GM19328 (cell line): ENCODE data around the gene IRF8.
A peak's percentile ranks its signal among the peaks of the same experiment; 100 is the strongest.
"Not testable (repeated sequence)": the region's sequence is repeated elsewhere in the genome, so short reads cannot be mapped to it uniquely, and the experiment has no call there.

Experiments
- ATAC-seq: cut with Tn5 transposase; IDR thresholded peaks from one replicate; pipeline ENCODE4 v1.9.1; 2021; ENCODE audit warnings: mild to moderate bottlenecking, moderate library complexity; ENCODE audit not compliant: unreplicated experiment

Gene IRF8

DNA sequence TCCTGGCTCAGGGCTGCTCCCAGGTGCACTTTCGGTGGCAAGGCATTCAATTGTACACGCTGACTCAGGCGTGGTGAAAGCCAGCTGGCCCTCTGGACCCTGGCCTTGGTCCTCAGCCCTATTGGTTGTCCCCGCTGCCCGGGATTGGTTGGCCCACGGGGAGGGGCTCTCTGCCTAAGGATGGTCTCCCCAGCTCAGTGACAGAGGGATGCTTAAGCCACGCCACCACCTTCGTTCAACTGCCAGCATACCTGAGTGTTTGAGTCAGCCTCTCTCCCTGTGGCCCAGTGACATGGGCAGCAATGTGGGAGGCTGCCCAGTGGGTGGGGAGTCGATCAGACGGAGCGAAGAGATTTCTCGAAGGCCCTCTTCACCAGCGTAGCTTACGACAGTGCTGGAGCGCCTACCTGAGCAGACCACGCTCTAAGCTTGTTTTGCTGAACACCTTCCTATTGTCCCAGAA is 30.3 kb downstream of the IRF8 start:
- ATAC-seq: no peak

DNA sequence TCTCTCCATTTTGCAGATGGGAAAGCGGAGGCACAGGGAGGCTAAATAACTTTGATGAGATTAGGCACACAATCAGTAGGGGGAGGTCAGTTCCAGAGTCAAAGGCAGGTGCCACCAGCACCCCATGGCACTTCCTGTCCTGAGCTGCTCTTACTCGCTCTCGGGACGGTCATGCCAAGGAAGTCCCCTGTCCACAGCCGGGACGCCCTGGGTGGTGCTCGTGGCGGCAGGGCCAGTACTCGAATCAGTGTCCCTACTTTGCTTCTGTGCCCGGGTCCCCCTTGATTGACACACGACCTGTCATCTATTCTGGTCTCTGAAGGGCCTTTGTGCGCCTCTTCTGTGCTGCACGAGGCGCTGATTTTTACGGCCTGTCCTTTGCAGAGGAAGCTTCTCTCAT is 31.3 kb downstream of the IRF8 start:
- ATAC-seq: no peak

DNA sequence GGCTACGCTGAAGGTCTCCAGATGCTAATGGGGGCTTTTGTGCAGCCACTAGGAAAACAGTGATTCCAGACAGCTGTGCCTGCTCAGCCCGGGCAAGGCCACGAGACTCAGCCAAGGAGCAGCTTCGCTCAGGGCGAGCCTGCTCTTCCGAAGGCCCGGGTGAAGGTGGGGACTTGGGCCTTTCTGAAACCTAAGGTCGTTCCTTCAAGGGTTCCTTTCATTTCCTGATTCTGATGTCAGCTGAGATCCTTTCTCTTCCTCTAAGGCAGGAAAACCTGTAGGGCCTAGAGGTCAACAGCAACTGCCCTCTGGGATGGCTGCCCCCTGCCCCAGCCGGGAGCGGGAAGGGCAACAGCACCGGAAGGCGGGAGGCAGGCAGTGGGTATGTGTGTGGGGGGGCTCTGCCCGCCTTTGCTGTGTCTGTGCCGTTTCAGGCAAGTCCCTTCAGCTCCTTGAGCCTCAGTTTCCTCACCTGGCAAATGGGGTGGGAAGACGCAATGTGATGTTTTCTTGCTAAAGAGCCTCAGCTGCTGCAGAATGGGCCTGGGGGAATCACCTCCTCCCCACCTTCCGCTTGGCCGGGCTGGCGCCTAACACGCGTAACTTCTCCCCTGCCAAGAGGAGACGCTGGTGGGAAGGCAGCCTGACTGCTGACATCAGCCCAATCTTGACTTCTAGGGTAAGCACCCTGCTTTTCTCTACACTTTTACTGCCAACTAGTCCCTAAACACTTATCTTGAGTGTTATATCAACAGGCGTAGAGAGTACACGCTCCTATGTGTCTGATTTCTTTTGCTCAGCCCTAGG is 32.8 kb downstream of the IRF8 start:
- ATAC-seq: no peak

DNA sequence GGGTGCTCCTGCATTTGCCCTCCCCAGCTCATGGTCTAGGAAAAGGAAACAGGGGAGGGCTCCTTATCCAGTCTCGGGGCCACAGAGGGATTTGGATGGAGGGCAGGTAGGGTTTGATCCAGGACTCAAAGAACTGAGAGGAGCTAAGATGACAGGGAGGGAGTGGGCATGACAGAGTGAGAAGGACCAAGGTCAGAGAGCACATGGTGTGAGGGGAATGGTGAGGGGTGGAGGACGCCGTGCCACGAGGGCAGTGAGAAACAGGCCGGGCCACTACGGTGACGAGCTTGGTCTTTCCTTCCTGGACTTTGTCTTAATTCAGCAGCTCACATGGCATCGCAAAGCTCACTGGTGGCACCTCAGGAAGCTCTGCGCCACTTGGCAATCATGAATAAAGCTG is 35.2 kb downstream of the IRF8 start:
- ATAC-seq: no peak

DNA sequence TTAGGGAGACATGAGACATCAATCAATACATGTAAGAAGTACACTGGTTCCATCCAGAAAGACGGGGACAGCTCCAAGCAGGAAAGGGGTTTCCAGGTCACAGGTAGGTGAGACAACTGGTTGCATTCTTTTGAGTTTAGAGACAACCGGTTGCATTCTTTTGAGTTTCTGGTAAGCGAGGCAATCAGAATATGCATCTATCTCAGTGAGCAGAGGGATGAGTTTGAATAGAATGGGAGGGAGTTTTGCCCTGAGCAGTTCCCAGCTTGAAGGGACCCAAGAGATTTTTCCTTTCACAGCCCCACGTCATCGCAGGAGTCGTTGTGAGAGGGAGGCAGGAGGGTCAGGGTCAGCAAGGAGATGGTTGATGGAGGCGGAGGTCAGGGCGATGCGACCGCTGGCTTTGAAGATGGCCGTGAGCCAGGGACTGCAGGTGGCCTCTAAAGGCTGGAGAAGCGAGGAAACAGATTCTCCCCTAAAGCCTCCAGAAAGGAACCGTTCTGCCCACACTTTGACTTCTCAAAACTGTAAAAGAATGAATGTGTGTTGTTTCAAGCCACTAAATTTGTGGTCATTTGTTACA is 36.5 kb downstream of the IRF8 start:
- peak; percentile 38 for ATAC-seq

DNA sequence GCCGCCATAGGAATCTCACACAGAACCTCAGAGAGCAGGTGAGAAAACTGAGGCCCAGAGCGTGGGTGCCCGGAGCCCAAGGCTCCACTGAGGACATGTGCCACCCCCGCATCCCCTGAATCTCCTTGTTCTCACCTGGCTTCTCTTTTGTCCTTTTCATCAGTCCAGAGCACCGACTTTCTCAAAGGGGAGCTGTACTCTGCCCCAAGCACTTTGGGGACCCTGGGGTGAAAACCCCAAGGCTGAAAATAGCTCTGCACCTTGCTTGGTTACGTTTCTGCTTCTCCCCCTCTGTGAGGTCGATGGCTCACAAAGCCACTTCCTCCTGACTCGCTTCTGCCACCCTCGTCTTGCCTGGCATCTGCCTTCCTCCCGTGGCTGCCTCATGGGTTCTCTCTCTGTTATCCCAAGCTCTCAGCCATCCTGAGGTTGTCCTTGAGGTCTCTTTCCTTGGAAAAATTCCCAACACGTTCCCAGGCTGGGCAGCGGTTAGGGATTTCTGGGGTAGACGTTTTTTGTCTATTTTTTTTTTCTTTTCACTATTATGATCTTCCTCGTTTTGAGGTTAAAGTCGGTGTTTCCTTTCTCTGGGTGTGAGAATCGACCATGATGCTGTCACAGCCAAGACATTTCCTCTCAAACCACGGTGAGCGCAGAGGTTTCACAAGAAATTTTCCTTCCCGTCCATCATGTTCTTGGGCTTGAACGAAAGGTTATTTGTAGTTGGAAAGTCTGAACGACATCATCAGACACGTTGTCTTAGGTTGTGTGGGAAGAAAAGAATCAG is 37.2 kb downstream of the IRF8 start:
- peak; percentile 74 for ATAC-seq

DNA sequence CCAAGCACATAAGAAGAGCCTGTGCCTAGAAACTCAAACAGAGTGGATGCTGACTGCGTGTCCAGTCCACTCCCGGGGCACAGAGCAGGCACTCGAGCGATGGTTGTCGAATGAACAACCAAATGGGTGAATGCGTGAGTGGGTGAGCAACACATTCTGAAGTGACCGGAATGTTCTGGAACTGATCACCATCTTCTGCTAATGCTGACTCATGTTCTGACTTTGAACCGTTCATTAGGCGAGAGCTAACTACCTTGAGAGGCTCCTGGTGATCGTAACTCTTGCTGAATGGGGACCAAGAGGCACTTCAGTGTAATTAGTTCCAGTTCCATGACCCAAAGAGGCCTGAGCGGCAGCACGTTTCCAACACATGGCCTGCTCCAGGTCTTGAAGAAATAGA is 37.9 kb downstream of the IRF8 start:
- ATAC-seq: no peak

DNA sequence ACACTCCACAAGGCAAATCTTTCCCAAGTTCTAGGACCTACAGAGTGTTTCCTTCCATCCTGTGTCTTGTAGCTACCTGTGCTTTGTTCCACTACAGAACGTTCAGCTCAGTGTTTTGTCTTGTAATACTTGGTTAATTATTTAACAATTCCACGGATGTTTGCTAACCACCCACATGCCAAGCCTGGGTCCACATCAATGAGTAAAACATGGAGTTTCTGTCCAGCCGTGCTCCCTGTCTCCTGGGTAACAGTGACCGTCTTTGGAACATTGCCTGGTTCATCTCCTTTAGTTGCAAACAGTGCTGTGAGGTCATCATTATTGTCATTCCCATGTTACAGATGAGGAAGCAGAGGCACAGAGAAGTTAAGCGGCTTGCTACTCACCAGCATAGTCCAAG is 41.3 kb downstream of the IRF8 start:
- ATAC-seq: no peak

DNA sequence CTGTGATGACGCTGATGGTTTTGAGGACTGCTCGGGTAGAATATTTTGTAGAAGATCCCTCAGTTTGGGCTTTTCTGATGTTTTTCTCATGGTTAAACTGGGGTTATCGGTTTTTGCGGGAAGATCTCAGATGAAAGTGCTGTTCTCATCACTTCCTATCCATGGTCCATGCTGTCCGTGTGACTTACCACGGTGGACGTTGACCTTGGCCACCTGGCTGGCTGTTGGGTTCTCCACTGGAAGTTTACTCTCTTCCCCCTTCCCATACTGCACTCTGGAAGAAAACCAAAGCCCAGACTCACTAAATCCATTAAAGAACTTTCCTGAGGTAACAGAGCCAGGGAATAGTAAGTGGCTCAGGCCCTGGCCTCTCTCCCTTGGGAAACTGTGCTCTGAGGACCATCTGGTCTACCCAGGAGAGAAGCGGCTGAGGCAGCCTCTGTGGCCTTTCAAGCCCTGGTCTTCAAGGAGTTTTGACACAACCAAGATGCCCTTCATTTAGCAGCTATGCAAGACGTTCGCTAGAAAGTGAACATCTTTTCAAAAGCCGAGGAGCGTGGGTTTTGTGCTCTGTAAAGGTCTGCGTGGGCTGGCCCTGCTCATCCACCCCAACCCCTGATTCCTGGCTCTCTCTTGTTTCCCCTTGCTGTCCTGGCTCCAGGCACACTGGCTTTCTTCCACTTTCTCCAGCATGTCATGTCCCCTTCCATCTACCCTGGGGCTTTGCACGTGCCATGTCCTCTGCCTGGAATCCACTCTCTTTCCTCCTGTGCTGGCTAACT is 43.1 kb downstream of the IRF8 start:
- no peak for ATAC-seq

DNA sequence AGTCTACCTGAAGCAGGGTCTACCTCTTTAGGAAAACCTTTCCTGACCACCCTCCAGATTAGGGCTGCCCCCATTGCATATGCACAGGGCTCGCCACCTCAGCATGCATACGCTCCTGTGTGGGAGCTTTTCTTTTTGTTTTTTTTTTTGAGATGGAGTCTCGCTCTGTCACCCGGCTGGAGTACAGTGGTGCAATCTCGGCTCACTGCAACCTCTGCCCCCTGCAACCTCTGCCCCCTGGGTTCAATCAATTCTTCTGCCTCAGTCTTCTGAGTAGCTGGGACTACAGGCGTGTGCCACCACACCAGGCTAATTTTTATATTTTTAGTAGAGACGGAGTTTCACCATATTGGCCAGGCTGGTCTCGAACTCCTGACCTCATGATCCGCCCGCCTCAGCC is 43.7 kb downstream of the IRF8 start:
- not testable (repeated sequence) for ATAC-seq

DNA sequence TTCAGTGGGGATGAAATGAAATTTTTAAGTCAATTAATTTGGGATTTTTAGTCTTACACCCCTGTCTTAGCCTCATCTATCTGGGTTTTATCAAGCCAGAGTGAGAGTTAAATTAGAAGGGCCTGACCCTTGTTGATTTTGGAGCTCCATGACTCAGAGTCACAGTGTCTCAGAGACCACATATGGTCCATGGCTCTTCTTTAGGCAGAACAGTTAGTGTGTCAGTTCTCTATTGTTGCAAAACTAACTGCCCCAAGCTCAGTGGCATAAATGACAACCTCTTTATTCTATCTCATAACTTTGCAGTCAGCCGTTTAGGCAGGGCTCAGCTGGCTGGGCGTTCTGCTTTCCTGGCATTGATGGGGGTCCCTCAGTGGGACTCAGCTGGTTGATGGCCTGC is 44.7 kb downstream of the IRF8 start:
- ATAC-seq: no peak

DNA sequence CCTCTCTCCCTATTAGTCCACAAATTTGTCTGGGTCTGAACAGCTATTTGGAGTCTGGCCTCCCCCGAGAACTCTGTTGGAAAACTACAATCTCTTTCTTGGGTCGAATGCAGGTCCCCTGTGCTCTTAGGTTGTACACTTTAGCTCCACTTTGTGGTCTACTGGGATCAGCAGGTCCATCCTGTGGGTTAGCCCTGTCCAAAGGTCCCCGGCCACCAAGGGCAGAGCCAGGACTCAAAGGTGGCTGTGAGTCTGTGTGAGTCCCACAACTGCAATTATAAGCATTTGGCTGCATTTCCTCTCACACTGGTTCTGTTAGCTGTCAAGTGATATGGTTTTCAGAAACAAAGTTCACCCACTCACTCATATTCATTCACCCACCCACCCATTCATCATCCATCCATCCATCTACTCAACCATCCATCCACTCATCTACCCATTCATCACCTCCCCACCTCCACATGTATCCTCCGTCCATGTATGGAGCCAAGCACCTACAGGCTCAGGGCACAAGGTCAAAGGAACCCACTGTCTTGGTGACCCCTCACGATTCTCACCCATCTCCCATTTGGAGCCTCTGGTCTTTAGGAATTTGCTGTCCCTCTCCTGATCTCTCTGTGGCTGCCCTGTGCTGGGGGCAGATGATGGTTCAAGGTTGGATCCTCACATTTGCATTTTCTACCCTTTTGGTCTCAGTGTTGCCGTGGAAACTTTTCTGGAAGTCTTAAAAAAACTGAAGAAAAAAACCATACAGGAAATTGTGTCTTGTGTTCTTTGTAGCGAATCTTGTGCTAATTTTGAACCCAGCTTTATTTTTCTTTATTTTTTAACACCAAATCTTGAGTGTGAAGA is 45.8 kb downstream of the IRF8 start:
- no peak for ATAC-seq

DNA sequence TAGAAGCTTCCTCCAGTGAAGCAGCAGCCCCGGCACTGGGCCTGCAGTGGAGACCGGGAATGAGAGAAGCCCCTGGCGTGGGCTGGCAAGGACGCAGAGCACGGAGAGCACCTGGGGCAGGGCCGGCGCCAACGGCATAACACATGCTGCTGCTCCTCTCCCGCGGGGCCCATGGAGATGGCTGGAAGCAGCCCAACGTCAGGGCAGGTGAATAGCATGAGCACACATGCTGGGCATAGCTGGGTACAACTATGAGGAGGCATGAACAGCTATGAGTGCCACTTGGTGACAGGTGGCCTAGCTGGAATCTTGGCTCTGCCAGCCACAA is 46.4 kb downstream of the IRF8 start:
- ATAC-seq: no peak

DNA sequence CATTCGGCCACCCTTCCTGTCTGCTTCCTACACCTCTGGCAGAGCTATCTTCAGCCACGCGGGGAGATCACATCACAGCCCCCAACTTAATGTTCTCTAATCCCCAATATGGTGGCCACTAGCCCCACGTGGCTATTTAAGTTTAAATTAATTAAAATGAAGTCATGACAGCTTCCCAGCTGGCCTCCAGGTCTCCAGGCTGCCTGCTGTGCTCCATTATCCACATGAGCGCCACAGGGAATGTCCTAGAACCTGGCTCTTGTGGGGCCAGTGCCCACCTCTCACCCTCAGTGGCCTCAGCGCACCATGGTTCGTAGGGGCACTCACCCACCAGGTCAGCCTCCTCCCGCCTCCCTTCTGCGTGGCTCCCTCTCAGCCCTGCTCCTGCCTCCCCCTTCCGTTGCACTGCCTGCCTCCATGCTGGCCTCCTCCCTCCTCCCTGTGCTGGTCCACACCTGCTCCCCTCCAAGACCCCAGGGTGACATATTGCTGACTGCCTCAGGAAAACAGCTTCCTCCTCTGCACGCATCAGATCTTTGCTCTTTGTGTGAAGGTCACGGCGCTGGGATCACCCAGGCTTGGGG is 47.7 kb downstream of the IRF8 start:
- ATAC-seq: no peak

DNA sequence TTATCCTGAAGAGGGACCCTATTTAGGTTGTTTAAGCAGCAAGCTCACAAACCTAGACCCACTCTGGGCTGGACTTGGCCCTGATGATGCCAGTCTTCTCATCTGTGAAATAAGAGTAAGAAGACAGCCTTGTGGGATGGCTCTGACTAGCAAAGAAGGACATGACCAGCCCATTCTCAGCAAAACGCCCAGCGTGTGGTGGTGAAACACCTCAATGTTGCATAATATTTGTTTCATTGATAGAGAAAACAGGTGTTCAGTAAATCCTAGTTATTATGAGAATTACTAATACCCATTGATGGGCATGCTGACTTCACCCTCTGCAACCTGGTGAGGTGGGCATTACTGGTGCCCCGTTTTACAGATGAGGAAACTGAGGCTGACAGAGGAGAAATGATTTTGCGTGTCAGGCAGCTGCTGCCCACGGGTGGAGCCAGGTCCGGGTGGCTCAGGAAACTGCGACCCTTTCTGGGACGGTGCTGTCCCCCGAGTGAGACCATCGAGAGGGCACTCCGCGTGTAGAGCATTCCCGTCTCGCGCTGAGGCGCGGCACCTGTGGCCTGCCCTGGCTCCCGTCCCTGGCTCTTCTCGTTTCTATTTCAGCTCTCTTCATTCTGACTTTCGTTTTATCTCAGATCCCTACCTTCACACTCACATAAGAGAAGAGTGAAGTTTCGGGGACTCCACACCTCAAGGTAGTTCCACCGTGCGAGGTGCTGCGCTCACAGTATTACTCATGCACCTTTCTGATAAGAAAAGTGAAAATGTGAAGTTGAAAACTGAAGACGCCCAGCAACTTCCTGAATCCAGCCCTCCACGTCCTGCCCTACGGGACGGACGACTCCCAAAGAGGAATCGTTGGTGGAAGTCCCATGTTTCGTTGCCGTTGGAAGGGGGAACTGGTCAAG is 48.5 kb downstream of the IRF8 start:
- ATAC-seq: peak; percentile 54

DNA sequence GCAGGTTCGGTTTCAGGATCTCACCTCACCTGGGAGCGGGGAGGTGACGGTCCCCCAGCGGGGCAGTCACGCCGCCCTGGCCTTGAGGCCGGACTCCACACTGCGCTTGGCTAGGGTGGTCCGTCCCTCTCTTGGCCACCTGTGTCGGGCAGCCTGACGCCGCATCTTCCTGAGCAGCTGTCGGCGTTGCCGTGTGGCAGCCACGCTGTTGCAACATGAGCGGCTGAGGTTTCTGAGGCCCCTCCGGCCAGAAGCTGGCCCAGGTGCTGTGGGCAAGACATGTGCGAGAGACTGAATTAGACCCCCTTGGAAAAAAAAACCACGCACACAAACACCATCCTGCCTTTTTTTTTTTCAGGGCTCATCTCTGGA is 49.2 kb downstream of the IRF8 start:
- ATAC-seq: peak; percentile 6

DNA sequence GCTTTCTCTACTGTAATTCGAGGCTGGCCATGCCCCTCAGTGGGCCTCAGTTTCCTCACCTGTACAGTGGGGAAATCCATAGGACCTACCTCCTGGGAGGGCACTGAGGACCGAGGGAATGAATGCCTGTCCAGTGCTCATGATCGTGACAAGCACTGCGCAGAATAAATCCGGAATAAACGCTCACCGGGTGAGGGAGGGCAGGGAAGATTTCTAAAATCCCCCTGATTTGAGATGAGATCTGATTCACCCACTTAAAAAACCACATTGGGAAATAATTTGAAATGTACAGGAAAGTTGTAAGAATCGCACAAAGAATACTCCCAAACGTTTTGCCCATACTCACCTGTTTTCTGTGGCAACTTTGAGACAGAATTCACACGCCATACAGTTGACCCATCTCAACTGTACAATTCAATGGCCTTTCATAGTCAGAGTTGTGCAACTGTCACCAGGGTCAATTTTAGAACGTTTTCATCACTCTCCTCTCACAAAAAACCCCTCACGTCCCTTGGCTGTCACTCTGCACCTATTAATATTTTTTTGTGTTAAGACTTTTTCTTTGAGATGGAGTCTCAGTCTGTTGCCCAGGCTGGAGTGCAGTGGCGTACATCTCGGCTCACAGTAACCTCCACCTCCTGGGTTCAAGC is 49.8 kb downstream of the IRF8 start:
- no peak for ATAC-seq

DNA sequence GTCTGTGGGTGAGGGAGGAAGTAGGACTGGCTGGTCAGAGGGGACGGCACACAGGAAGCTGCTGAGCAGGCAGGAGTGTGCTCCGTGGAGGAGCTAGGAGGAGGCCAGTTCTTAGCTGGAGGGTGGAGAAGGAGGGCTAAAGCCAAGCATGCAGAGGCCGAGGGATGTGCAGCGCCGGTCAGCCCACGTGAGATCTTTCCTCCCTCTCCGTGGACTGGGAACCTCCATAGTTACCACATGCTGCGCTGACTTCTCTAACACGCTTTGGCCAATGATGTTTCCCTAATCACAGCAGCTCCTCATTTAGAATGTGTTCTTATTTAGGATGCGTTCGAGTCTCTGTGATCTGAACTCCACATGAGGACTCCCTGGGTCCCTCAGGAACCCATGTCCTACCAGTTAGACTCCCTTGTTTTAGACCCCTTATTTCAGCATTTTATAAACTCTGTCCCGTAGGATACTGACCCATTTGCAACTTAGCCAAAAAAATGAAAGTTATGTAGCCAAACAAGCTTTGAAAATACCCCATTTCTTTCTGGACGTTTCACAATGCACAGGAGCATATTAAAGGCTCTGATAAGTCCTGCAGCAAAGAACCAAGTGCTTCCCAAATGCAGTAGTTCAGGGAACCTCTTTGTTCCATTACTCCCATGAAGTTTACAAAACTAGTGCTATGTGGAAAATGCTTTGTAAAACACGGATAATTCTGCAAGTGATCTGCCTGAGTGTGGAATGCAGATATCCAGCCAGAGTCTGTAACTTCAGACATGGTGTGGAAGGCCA is 51.4 kb downstream of the IRF8 start:
- no peak for ATAC-seq
